Erythroblast (primary cell): ENCODE data around the gene VKORC1L1.
A peak's percentile ranks its signal among the peaks of the same experiment; 100 is the strongest.
"Not testable (repeated sequence)": the region's sequence is repeated elsewhere in the genome, so short reads cannot be mapped to it uniquely, and the experiment has no call there.

Source experiments
- DNase-seq, 2 experiments: peaks; one replicate each; lab custom pipeline; 2025; lab: John Stamatoyannopoulos, UW
- GATA1 ChIP-seq: IDR thresholded peaks from 2 replicates; pipeline ENCODE4 v1.6.1; 2011; ENCODE audit warnings: low read depth, mild to moderate bottlenecking, control low read depth, low read length, moderate library complexity
- POLR2A ChIP-seq: IDR thresholded peaks from 2 replicates; pipeline ENCODE4 v1.6.1; 2011; ENCODE audit warnings: mild to moderate bottlenecking, low read length

Gene VKORC1L1

GRCh38 chr7:65953001-65953720, 80.3 kb downstream of the VKORC1L1 start:
- TF ChIP-seq POLR2A: no peak
- DNase-seq: peak; percentile 39 to 55

- TF ChIP-seq POLR2A (no peak), GATA1 (no peak)
- no peak for DNase-seq
Measured at GRCh38 chr7:65953890-65954450, 81.1 kb downstream of the VKORC1L1 start.

GRCh38 chr7:65955718-65956117, 82.8 kb downstream of the VKORC1L1 start:
- TF ChIP-seq POLR2A (no peak), GATA1 (no peak)
- no peak for DNase-seq

- DNase-seq: no peak
- TF ChIP-seq POLR2A (no peak), GATA1 (no peak)
Measured at GRCh38 chr7:65960351-65961074, 87.6 kb downstream of the VKORC1L1 start.

DNA sequence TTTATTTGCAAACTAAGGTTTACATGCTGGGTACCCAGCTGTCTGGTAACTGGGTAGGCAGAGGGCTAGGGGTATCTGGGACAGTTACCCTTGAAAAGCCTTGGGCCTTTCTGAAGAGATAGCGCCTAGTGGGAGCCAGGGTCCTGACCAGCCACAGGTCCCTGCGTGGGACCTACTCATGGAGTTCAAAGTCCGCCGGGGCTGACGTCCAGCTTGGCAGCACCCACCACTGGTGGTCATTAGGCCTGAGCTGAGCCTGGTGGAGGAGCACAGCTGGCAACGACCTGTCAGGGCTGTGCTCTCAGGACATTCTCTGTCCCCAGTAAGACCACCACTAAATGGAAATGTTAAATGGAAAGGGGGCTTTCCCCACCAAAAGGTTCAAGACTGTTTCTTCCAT, 89.2 kb downstream of the VKORC1L1 start:
- TF ChIP-seq POLR2A: no peak
- TF ChIP-seq GATA1: no peak
- DNase-seq: no peak

DNA sequence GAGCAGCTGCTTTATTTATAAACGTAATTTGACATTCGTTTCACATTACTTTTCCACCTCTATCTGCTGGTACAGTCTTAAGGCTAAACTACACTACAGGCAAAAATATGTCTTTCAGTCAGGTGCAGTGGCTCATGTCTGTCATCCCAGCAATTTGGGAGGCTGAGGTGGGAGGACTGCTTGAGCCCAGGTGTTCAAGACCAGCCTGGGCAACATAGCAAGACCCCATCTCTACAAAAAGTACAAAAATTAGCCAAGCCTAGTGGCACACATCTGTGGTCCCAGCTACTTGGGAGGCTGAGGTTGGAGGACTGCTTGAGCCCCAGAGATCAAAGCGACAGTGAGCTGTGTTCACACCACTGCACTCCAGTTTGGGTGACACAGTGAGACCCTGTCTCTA, 91.8 kb downstream of the VKORC1L1 start:
- DNase-seq: not testable (repeated sequence)

DNA sequence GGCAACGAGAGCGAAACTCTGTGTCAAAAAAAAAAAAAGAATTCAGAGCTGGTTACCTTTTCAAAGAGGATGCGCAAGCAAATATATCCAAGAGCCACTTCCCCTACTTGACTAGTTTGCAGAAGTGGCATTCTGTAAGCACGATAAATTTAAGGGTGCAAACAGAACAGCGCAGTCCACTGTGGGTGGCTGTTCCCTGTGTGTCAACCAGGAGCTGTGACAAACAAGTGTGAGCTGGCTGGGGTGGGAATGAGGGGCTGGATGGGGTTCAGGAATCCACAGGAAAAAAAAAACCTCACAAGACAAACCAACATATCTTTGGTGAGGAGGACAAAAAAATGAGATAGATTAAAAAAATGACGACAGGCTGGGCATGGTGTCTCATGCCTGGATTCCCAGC, 93.3 kb downstream of the VKORC1L1 start:
- TF ChIP-seq GATA1: no peak
- no peak for TF ChIP-seq POLR2A
- no peak for DNase-seq

DNA sequence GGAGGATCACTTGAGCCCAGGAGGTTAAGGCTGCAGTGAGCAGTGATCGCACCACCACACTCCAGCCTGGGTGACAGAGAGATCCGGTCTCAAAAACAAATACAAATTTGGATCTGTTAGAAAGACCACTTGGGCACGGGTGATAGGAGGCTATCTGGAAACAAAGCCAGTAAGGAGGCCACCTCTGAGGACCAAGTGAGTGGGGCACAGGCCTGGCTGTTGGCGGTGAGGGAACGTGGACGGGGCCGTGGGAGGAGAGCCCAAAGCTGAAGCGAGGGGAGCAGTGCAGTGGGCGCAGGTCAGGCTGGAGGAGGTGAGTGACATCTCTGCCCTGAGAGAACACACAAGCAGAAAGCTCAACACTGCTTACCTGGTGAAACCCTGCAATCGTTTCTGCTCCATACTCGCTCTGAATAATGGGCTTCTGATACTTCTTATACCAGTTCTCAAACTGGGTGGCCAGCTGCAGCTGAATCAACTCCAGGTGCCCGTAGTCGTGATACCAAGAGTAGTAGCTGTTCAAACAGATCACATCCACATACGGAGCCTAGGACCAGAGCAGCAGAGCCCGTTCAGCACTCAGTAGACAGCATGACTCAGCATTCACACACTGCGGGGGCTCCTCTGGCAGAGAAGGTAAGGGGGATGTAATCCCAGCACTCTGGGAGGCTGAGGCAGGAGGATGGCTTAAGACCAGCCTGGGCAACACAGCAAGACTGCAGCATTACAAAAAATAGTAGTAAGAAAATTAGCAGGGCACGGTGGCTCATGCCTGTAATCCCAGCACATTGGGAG, 94.7 kb downstream of the VKORC1L1 start:
- no peak for DNase-seq
- TF ChIP-seq GATA1 (no peak), POLR2A (no peak)

DNA sequence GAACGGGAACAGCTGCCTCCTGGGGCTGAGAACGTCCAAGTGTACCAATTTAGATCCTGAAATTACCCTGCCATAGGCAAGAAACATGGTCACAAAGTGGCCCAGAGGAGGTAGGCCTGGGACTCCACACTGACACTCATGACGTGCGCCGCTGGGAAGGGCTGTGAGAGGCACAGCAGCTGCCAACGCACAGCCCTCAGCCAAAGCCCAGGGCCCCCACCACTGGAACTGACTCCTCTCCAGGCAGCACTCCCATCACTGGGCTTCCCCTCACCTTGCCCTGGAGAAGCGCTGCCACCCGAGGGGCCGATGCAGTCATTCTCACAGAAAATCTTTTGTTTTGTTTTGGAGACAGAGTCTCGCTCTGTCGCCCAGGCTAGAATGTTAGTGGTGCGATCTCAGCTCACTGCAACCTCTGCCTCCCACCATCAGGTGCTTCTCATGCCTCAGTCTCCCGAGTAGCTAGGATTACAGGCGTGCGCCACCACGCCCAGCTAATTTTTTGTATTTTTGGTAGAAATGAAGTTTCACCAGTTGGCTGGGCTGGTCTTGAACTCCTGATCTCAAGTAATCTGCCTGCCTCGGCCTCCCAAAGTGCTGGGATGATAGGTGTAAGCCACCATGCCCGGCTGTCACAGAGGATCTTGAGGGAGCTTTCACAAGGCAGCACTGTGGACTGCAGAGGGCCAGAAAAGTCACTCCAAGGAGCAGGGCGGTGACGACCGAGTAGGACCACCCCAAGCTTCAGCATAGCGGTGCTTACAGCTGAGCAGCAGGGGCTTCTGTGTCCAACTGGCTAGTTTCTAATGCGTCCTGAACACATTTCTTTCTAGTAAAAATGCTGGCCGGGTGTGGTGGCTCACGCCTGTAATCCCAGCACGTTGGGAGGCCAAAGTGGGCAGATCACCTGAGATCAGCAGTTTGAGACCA, 95.6 kb downstream of the VKORC1L1 start:
- no peak for TF ChIP-seq GATA1
- no peak for TF ChIP-seq POLR2A
- DNase-seq: no peak

- DNase-seq: no peak
- no peak for TF ChIP-seq POLR2A
- no peak for TF ChIP-seq GATA1
Measured at GRCh38 chr7:65971021-65971420, 98.1 kb downstream of the VKORC1L1 start.

DNA sequence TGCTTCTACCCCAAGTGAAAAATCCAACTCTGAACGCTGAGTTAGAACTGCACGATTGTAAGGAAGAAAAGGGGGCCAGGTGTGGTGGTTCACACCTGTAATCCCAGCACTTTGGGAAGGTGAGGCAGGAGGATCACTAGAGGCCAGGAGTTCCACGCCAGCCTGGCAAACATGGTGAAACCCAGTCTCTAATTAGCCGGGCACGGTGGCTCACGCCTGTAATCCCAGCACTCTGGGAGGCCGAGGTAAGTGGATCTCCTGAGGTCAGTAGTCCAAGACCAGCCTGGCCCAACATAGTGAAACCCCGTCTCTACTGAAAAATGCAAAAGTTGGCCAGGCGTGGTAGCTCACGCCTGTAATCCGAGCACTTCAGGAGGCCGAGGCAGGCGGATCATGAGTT, 100.1 kb downstream of the VKORC1L1 start:
- no peak for DNase-seq
- no peak for TF ChIP-seq POLR2A
- no peak for TF ChIP-seq GATA1

- DNase-seq: no peak
- TF ChIP-seq POLR2A: no peak
- TF ChIP-seq GATA1: no peak
Measured at GRCh38 chr7:65974191-65974801, 101.4 kb downstream of the VKORC1L1 start.
